IPS-20b (cell line): ENCODE results near the gene CLIC3.

Experiments used
- H3K27ac ChIP-seq: one replicate; pipeline ENCODE4 v1.5.1; 2013; ENCODE audit warnings: low read length
- H3K27me3 ChIP-seq: 2 replicates; pipeline ENCODE4 v1.6.1; 2013; ENCODE audit warnings: mild to moderate bottlenecking, low read length, inconsistent platforms; ENCODE audit not compliant: insufficient read depth
- H3K36me3 ChIP-seq: 2 replicates; pipeline ENCODE4 v1.6.1; 2013; ENCODE audit warnings: low read depth, mild to moderate bottlenecking, inconsistent platforms, low read length, moderate library complexity; ENCODE audit not compliant: insufficient read depth
- H3K4me1 ChIP-seq: 2 replicates; pipeline ENCODE4 v1.6.1; 2013; ENCODE audit warnings: mild to moderate bottlenecking, control low read depth, inconsistent platforms, low read length, moderate library complexity; ENCODE audit not compliant: insufficient read depth
- H3K4me3 ChIP-seq: 2 replicates; pipeline ENCODE4 v1.5.1; 2013; ENCODE audit warnings: mild to moderate bottlenecking, low read length, inconsistent platforms
- H3K9ac ChIP-seq: 2 replicates; pipeline ENCODE4 v1.6.1; 2013; ENCODE audit warnings: low read depth, mild to moderate bottlenecking, inconsistent platforms, low read length, moderate library complexity
- H3K9me3 ChIP-seq: 2 replicates; pipeline ENCODE4 v1.6.1; 2013; ENCODE audit warnings: mild to moderate bottlenecking, low read depth, low read length, inconsistent platforms; ENCODE audit not compliant: insufficient read depth

Gene CLIC3

GRCh38 chr9:136963341-136963740, 33.0 kb downstream of the CLIC3 start:
- no peaks in the 10 kb centered on the region for H3K4me1 ChIP-seq
- no peaks in the 10 kb centered on the region for H3K9me3 ChIP-seq
- no peak overlapping the region for H3K4me3 ChIP-seq
- H3K27ac ChIP-seq, result no peak overlapping the region
- no peaks in the 10 kb centered on the region for H3K27me3 ChIP-seq
- no peaks in the 10 kb centered on the region for H3K36me3 ChIP-seq
- H3K9ac ChIP-seq, result no peak overlapping the region

DNA sequence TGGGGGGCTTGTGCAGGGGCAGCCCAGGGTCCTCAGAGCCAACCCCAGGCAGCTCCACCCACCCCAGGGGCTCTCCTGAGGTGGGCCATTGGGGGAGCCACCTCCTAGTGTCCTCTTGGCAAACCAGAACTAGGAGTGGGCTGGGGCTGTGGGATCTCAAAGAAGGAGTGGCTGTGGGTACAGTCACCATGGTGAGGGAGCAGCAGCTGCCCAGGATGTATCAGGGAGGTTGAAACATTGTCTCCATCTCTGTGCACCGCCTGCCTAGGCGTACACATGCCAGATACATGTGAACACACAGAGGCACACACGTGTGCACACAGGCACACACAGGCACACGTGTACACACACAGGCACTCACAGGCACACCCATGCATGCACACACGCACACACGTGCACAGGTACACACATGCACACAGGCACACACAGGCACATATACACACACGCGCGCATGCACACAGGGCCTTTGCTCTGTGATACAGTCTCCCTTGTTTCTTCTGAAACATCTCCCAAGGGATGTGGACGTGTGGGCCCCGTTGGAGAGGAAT, 33.6 kb downstream of the CLIC3 start:
- Histone ChIP-seq H3K27me3 (no peaks in the 10 kb centered on the region), H3K9me3 (no peaks in the 10 kb centered on the region), H3K27ac (no peak overlapping the region), H3K4me3 (no peak overlapping the region), H3K4me1 (no peaks in the 10 kb centered on the region), H3K9ac (no peak overlapping the region), H3K36me3 (no peaks in the 10 kb centered on the region)

DNA sequence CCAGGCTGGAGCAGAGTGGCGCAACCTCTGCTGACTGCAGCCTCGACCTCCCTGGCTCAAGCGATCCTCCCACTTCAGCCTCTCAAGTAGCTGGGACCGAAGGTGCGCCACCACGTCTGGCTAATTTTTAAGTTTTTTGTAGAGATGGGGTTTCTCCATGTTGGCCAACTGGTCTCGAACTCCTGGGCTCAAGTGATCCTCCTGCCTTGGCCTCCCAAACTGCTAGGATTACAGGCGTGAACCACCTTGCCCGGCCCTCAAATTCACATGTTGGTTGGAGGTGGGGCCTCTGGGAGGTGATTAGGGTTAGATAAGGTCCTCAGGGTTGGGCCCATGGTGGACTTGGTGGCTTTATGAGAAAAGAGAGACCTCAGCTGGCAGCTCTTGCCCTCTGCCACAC, 34.2 kb downstream of the CLIC3 start:
- H3K4me3 ChIP-seq, result no peak overlapping the region
- H3K9ac ChIP-seq, result no peak overlapping the region
- H3K36me3 ChIP-seq, result no peaks in the 10 kb centered on the region
- H3K27ac ChIP-seq, result no peak overlapping the region
- no peaks in the 10 kb centered on the region for H3K4me1 ChIP-seq
- H3K27me3 ChIP-seq, result no peaks in the 10 kb centered on the region
- no peaks in the 10 kb centered on the region for H3K9me3 ChIP-seq

DNA sequence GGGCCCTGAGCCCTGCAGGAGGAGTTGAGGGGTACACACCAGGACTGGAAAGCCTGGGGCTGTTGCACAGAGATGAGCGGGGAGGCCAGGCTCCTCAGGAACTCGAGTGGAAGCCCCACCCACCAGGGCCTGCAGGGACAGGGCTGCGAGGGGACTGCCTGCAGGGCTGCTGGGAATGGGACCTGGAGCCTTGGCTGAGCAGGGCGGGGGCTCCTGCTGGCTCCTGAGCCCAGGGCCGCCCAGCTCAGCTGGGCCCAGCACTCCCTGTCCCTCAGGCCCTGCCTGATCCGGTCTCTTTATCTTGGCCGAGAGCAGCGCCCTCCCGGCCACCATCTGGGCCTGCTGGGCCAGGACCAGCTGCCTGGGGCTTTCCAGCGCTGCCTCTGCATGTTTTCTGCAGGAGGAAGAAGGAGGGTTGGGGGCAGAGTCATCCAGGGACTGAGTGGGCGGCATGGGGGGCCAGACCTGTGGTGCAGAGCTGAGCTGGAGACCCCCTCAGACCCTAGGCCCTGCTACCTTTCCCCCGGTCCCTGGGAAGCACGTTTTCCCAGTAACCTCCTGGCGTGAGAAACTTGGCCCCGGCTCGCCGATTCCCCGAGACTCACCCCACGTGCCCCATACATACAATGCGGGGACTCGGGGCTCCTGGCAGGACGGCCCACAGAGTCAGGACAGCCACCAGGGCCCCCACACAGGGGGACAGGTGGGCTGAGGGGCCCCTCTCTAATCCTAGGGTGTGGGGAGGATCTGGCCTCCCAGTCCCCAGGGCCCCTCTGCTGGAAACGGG, 34.9 kb downstream of the CLIC3 start:
- no peak overlapping the region for H3K4me3 ChIP-seq
- no peaks in the 10 kb centered on the region for H3K4me1 ChIP-seq
- H3K9me3 ChIP-seq, result no peaks in the 10 kb centered on the region
- H3K27ac ChIP-seq, result no peak overlapping the region
- H3K36me3 ChIP-seq, result no peaks in the 10 kb centered on the region
- no peak overlapping the region; the same call in 1 of the 2 replicates for H3K9ac ChIP-seq
- H3K27me3 ChIP-seq, result no peaks in the 10 kb centered on the region

DNA sequence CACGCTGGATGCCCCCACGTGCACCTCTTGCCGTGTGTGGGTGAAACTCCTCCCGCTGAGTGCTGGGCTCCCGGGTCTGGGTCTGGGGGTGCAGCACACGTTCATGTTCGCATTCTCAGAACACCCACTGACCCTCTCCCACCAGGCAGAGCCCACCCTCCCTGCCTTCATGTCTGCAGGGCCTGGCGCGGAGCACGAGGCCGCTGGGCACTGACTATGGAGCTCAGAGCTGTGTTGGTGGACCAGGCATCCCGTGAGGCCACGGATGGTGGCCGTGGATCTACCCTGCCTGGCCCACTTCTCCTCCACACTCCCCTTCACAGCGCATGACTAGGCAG, 35.5 kb downstream of the CLIC3 start:
- no peak overlapping the region for H3K4me3 ChIP-seq
- no peaks in the 10 kb centered on the region for H3K27me3 ChIP-seq
- no peaks in the 10 kb centered on the region for H3K36me3 ChIP-seq
- H3K27ac ChIP-seq, result no peak overlapping the region
- H3K9ac ChIP-seq, result no peak overlapping the region
- H3K4me1 ChIP-seq, result no peaks in the 10 kb centered on the region
- H3K9me3 ChIP-seq, result no peaks in the 10 kb centered on the region

DNA sequence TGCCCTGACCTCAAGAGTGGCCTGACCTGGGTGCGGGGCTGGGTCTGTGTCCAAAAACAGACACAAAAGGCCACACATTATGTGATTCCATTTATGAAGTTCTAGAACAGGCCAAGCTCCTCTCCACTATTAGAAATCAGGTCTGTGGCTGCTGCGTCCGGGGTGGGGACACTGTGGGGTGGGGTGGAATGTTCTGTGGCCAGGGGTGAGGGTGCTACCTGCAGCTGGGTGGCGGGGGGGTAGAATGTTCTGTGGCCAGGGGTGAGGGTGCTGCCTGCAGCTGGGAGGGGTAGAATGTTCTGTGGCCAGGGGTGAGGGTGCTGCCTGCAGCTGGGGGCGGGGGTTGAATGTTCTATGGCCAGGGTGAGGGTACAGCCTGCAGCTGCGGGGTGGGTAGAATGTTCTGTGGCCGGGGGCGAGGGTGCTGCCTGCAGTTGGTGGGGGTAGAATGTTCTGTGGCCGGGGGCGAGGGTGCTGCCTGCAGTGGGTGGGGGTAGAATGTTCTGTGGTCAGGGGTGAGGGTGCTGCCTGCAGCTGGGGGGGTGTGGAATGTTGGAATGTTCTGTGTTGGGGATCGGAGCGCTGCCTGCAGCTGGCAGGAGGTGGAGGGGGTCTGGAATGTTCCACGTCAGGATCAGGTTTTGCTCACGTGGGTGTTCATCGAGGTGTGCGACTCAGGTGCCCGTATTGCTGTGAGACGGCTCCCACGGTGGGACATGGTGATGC, 36.0 kb downstream of the CLIC3 start:
- no peaks in the 10 kb centered on the region for H3K27me3 ChIP-seq
- no peak overlapping the region for H3K27ac ChIP-seq
- no peak overlapping the region for H3K9ac ChIP-seq
- no peak overlapping the region for H3K4me3 ChIP-seq
- no peaks in the 10 kb centered on the region for H3K36me3 ChIP-seq
- H3K4me1 ChIP-seq, result no peaks in the 10 kb centered on the region
- no peaks in the 10 kb centered on the region for H3K9me3 ChIP-seq

DNA sequence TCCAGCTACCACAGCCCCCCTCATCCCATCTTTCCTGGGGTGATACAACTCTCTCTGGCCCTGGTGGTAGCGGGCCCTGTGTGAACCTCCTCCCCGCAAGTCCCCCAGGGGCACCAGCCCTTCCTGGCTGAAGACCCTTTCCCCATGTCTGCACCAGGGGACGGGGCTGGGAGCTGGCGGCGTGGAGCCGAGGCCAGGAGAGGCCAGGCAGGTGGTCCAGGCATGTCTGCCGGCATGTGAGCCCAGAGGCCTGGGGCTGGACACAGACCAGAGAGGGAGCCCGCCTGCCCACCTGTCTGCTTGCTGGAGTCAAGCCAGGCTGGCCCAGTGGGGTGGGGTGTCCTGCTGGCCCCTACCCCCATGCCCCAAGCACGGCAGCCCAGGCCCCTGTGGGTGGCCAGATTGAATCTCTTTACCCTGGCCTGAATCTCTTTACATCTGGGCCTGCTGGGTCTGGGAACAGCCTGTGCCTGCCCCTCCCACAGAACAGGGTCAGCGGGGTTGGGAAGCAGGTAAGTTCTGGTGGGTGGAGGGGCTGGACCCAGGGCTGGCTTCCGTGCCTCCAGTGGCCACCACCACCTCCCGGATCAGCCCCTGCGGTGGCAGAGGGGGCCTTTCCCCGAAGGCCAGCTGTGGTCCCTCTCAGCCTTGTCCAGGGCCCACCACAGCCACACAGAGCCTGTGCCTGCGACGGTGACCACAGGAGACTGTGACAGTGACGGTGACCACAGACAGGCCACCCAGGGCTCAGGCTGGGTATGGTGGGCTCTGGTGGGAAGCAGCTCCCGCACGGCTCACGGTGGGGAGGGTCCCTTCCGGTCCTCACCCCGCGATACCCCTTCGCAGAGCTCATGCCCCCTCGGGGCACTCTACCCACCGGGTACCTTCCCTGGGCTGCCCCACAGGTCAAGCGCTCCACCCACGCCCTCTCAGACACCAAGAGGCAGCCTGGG, 37.2 kb downstream of the CLIC3 start:
- Histone ChIP-seq H3K27me3 (no peaks in the 10 kb centered on the region), H3K27ac (no peak overlapping the region), H3K4me1 (no peaks in the 10 kb centered on the region), H3K9me3 (no peaks in the 10 kb centered on the region), H3K9ac (no peak overlapping the region), H3K4me3 (no peak overlapping the region), H3K36me3 (no peaks in the 10 kb centered on the region)

- Histone ChIP-seq H3K36me3 (no peaks in the 10 kb centered on the region), H3K27me3 (no peaks in the 10 kb centered on the region), H3K9me3 (no peaks in the 10 kb centered on the region), H3K27ac (no peak overlapping the region), H3K4me1 (no peaks in the 10 kb centered on the region), H3K9ac (no peak overlapping the region), H3K4me3 (no peak overlapping the region)
These were observed 37.9 kb downstream of the CLIC3 start for GRCh38 chr9:136958473-136958872.

DNA sequence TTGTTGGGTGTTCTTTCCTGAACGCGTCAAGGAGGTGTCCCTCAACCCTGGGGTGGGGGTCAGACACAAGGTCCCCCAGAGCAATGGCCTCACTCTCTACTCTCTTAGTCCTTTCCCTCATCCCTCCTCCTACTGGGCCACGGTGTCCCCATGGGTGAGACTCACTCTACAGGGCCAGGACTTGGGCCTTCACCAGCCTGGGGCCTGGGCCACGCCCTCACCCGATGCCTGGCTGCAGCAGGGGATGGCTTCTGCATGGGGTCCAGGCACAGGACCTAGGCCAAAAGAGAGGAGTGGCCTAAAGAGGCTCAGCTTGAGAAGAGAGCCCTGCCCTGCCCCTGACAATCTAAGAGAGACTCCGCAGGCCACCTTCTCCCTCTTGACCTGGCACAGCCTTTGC, 38.5 kb downstream of the CLIC3 start:
- no peaks in the 10 kb centered on the region for H3K4me1 ChIP-seq
- no peaks in the 10 kb centered on the region for H3K9me3 ChIP-seq
- no peak overlapping the region for H3K9ac ChIP-seq
- no peak overlapping the region for H3K4me3 ChIP-seq
- H3K27ac ChIP-seq, result no peak overlapping the region
- no peaks in the 10 kb centered on the region for H3K36me3 ChIP-seq
- no peaks in the 10 kb centered on the region for H3K27me3 ChIP-seq

- no peak overlapping the region for H3K4me3 ChIP-seq
- H3K4me1 ChIP-seq, result no peaks in the 10 kb centered on the region
- H3K27ac ChIP-seq, result no peak overlapping the region
- no peaks in the 10 kb centered on the region for H3K9me3 ChIP-seq
- no peaks in the 10 kb centered on the region for H3K27me3 ChIP-seq
- H3K36me3 ChIP-seq, result no peaks in the 10 kb centered on the region
- H3K9ac ChIP-seq, result no peak overlapping the region
These were observed 38.9 kb downstream of the CLIC3 start for GRCh38 chr9:136957461-136957860.

- Histone ChIP-seq H3K27ac (no peak overlapping the region), H3K36me3 (no peaks in the 10 kb centered on the region), H3K27me3 (no peaks in the 10 kb centered on the region)
These were observed 39.8 kb downstream of the CLIC3 start for GRCh38 chr9:136956604-136957003.

More at GRCh38 chr9:136956604-136957003, 39.8 kb downstream of the CLIC3 start:
- no peaks in the 10 kb centered on the region for H3K4me1 ChIP-seq
- no peaks in the 10 kb centered on the region for H3K9me3 ChIP-seq
- no peak overlapping the region for H3K9ac ChIP-seq
- H3K4me3 ChIP-seq, result no peak overlapping the region
